ENCODE results near the gene PPP4R4.
"Not testable (repeated sequence)": the region's sequence is repeated elsewhere in the genome, so short reads cannot be mapped to it uniquely, and the experiment has no call there.

GRCh38 chr14:94218198-94218886 lies 44.2 kb downstream of the PPP4R4 start:
- TF ChIP-seq CTCF (IDR thresholded peaks at IDR 0.05; ENCODE audit: low read depth, low read length); EZH2phosphoT487 (IDR thresholded peaks at IDR 0.05; ENCODE audit: low read depth): not testable (repeated sequence)

All from OCI-LY3 (cell line).